GM21786 (cell line): Measurements from ENCODE around the gene PNPLA3.

Source experiments
- ATAC-seq: cut with Tn5 transposase; IDR thresholded peaks from one replicate; pipeline ENCODE4 v1.9.1; 2021; ENCODE audit not compliant: unreplicated experiment

Gene PNPLA3

GRCh38 chr22:43957871-43958270 is 34.3 kb downstream of the PNPLA3 start:
- no peak for ATAC-seq

DNA sequence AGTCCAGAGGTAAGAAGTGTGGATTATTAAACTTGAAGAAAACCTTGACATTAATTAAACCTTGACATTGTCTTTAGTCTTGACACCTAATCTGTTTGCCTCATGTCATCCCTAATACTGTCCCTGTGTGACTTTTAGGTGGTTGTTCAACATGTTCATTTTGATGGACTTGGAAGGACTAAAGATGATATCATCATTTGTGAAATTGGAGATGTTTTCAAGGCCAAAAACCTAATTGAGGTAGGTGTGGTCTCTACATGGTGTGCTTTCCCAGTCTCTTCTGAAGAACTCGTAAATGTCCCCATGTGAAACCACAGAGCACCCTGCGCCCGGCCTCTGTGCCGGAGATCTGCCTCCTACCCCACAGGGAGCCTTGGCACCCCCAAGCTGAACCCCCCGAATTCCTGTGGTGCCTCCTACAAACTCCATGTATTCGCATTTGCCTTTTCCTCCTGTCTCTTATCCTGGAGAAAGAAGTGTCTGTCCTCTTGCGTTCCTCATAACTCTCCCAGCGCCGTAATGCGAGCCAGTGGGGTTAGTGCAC is 40.8 kb downstream of the PNPLA3 start:
- no peak for ATAC-seq

DNA sequence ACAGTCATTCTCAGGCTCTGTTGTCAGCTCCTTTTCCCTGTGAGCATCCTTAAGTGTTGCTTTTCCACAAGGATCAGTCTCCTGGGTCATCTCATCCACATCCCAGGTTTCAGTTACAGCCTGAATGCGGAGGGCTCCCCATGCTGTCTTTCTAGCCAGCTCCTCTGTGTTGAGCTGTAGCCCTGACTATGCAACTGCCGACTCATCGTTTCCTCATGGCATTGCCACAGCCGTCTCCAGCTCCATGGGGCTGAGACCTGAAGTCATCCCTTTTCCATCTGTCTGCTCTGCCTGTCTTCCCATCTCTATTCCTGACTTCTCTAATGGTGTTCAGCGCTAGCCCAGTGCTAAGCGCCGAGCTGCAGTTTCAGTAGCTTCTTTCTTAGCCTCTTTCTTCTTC is 43.5 kb downstream of the PNPLA3 start:
- ATAC-seq: no peak

- no peak for ATAC-seq
These were observed 45.0 kb downstream of the PNPLA3 start for GRCh38 chr22:43968614-43969013.

- no peak for ATAC-seq
These were observed 45.6 kb downstream of the PNPLA3 start for GRCh38 chr22:43969021-43969878.

DNA sequence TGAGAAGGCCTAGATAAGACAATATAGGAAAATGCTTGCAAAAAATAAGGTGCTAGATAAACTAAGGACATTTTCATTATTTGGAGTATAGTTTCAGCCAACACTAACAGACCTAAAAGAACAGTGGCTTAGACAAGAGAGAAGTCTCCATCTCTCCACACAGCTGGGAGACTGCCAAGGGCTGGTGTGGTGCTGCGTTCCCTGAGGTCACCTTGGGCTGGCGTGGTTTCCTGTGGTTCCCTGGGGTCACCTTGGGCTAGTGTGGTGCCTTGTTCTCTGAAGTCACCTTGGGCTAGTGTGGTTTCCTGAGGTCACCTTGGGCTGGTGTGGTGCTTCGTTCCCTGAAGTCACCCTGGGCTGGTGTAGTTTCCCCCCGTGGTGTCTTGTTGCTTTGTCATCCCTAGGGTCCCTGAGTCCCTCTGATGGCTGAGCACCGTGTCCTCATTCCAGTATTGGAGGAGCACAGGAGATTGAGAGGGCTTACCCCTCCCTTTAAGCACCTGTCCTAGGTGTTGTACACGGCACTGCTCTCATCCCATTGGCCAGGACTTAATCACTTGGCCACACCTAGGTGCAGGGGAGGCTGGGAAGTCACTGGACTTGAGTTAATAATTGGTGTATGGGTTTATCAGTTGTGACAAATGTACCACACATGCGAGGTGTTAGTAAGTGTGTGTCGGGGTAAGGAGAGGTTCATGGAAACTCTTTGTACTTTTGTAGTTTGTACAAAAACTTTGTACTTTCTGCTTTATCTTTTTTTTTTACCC is 46.6 kb downstream of the PNPLA3 start:
- no peak for ATAC-seq

- no peak for ATAC-seq
These were observed 47.5 kb downstream of the PNPLA3 start for GRCh38 chr22:43971112-43971511.

DNA sequence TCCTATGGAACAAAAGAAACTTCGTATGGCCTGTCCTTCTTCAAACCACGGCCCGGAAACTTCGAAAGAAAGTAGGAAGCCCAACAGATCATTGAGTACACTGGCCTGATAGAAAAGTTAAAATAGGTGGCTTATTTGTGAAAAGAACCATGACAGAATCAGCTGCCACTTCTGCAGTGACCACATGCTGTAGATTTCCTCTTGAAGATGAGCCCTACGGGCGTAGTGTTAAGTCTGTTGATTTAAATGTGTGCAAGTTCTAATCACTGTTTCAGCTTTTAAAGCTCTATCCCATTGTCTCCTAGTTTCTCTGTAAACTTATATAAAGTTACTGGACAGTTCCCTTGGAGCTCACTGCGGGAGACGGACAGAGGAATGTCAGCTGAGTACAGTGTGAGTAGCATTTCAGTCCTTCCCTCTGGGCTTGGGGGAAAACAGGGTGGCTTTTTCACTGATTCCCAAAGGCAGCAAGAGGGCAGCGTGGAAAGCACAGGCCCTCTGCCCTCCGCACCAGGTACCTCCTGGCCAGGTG is 49.4 kb downstream of the PNPLA3 start:
- no peak for ATAC-seq

GRCh38 chr22:43974028-43974545 is 50.5 kb downstream of the PNPLA3 start:
- ATAC-seq: no peak

DNA sequence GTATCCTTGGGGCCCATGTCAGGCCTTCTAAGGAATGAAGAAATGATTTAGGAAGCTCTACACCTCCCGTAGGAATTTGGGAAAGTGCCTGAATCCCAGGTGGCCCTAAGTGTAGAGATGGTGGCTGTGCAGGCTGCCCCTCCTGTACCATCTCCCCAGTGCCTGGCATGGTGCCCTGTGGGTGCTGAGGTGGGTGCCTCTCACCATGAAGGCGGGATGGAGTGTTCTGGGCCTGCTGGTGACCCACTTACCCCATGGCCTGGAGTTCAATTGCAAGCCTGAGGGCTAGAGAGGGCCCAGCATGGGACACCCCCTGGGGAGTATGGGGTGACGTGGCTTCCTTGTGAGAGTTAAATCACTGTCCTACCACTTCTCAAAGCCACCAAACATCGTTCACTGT is 51.4 kb downstream of the PNPLA3 start:
- no peak for ATAC-seq

DNA sequence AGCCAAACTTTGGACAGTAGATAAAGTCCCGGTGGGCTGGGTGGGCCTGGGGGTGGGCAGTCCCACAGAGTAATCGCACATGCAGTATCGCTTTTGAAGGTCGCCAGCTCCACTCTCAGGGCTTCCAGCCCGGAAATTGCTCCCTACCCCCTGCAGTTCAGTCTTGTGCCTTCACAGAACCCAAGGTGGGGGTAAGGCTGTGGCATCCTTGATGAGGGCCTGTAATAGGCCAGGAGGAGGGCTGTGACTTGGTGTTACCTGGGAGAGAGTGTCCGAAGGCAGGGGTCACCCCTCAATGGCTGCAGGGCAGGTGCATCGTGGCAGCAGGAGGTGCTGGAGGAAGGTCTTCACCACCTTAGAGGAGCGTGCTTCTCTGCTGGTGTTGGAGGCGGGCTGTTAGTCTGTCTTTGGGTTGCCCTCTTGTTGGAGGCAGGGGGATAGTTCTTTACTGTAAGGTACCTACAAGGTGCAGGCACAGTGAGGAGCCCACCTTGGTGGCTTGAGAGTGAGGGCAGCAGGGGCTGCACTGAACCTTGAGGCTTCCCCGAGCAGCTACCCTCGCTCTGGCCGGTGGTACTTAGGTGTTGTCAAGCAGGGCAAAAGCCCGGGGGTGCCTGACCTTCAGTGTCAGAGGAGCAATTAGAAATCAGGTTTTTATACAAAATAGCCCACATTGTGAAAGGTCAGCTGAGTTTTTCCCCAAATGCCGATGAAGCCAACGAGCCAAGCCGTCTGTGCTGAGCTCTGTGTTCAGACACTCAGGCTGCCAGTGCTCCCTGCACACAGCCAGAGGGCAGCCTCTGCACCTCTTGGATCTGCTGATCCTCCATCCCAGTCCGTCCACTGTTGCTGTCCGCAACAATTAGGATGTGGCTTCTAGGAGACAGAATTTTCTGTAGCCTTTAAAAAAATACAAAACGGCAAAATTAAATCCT is 53.5 kb downstream of the PNPLA3 start:
- no peak for ATAC-seq

DNA sequence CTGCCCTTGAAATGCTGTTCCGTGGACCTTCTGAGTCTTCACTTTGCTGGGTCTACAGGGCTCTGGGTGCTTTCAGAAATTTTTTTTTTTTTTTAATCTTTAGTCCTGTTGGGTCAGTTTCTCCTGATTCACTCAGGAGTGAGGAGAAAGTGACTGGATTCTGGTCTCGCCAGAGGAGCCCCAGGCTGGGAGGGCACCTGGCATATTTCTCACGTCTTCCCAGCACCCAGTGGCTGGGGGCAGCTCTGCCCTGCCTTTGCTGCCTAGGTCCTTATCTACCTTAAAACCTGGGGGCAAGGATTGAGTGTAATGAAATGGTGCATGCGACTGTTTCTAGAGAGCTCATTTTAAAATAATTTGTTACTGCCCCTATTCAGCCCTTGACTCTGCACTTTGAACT is 55.0 kb downstream of the PNPLA3 start:
- ATAC-seq: no peak

- ATAC-seq: no peak
These were observed 57.0 kb downstream of the PNPLA3 start for GRCh38 chr22:43980579-43980978.

- ATAC-seq: no peak
These were observed 57.4 kb downstream of the PNPLA3 start for GRCh38 chr22:43980996-43981395.

DNA sequence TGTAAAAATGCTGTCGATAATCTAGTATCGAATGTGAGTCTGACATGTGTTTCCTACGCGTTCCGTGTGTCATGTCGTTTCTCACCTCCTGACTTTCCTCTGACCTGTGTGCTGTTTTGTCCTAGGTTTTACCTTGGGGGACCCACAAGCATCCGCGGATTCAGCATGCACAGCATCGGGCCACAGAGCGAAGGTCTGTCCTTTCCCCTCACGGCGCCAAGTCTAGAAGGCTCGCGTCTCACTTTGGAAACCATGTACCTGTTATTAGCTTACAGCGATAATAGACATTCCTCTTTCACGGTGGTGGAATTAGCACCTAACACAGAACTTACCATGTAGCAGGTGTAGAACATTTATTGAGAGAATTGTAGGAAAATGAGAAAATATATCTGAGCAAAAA is 60.2 kb downstream of the PNPLA3 start:
- no peak for ATAC-seq

DNA sequence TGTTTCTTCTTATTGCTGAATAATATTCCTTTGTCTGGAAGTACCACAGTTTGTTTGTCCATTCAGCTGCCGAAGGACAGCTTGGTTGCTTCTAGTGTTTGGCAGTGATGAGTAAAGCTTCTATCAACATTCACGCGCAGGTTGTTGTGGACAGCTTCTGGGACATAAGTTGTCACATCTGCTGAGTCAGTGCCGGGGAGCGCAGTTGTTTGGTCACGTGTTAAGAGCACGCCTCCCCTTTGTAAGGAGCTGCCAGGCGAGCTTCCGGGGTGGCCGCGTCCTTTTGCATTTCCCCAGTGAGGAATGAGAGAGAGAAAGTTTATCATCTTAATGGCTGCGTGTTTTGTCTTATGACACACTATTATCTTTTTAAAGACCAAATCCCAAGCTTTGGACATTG is 61.9 kb downstream of the PNPLA3 start:
- ATAC-seq: no peak

- no peak for ATAC-seq
These were observed 64.7 kb downstream of the PNPLA3 start for GRCh38 chr22:43988116-43988820.

DNA sequence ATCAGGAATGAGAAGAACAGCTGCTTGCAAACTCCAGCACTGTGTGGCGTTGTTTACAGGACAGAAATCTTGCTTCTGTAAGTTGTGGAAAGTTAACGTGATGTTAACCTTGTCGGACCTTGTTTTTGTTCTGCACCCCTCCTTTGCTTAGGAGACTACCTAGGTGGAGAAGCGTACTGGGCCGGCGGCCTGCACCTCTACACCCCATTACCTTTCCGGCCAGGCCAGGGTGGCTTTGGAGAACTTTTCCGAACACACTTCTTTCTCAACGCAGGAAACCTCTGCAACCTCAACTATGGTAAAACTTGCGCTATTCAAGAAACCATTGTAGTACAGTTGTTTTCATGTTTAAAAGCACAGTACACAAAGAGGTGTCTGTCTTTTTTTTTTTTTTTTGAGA is 65.4 kb downstream of the PNPLA3 start:
- ATAC-seq: no peak

DNA sequence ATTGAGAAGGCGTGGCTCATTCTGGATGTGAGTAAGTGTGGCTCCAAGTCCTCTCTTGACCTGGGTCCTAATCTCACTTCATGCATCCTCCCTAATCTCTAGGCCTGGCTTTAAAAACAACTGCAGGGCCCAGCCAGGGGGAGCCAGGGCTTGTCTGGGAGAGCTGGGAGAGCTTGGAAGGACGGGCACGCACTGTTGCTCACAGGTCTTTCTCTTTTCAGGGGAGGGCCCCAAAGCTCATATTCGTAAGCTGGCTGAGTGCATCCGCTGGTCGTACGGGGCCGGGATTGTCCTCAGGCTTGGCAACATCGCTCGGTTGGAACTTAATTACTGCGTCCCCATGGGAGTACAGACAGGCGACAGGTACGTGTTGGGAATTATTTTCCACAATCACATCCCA is 66.4 kb downstream of the PNPLA3 start:
- ATAC-seq: no peak
